CD14-positive monocyte (primary cell): ENCODE measurements around the gene CDC37. TPM values are rescaled to one million over a fixed set of nuclear protein-coding genes. Genes with fewer than 3 reads are reported as not detected.

ENCODE experiments used
- DNase-seq, 3 donors: peaks; one replicate each; pipeline ENCODE4 v3.0.0-alpha.2; 2011 to 2022
- H2AFZ ChIP-seq: 2 replicates; pipeline ENCODE4 v1.6.0; 2012; ENCODE audit warnings: mild to moderate bottlenecking, low read depth, low read length, inconsistent platforms; ENCODE audit not compliant: insufficient read depth, poor library complexity, severe bottlenecking
- H3K27ac ChIP-seq, 2 donors: 1 replicate in 1 of 2; 2 replicates in 1 of 2; pipeline ENCODE4 v1.5.1; 2012 to 2013; ENCODE audit warnings: low read length in 2 of 2, control low read depth in 1 of 2, inconsistent platforms in 1 of 2, low read depth in 1 of 2, mild to moderate bottlenecking in 1 of 2
- H3K27me3 ChIP-seq, 2 donors: one replicate each; pipeline versions ENCODE4 v1.6.0 to v1.6.1; 2011 to 2013; ENCODE audit warnings: low read length in 2 of 2; ENCODE audit not compliant: control insufficient read depth in 2 of 2, insufficient read depth in 2 of 2
- H3K36me3 ChIP-seq, 2 donors: replicated peaks in 1 of 2; 1 replicate in 1 of 2; 2 replicates in 1 of 2; pipeline versions ENCODE4 v1.5.1 to v1.6.1; 2012 to 2013; ENCODE audit warnings: low read length in 2 of 2, control low read depth in 1 of 2, inconsistent platforms in 1 of 2, mild to moderate bottlenecking in 1 of 2; ENCODE audit not compliant: insufficient read depth in 2 of 2, control insufficient read depth in 1 of 2
- H3K4me1 ChIP-seq, 2 donors: 1 replicate in 1 of 2; 2 replicates in 1 of 2; pipeline versions ENCODE4 v1.5.1 to v1.6.1; 2012 to 2013; ENCODE audit warnings: low read length in 2 of 2, control low read depth in 1 of 2, inconsistent platforms in 1 of 2, mild to moderate bottlenecking in 1 of 2, moderate library complexity in 1 of 2; ENCODE audit not compliant: insufficient read depth in 2 of 2, control insufficient read depth in 1 of 2
- H3K4me2 ChIP-seq: replicated peaks from 2 replicates; pipeline ENCODE3; 2012; ENCODE audit warnings: low read length, moderate library complexity, mild to moderate bottlenecking; ENCODE audit not compliant: poor library complexity, severe bottlenecking; ENCODE audit errors: extremely low read depth
- H3K4me3 ChIP-seq, 3 experiments: fragments of 200-600 bp in 1 of 3; sonication (generic) in 1 of 3; replicated peaks in 1 of 3; 1 replicate in 2 of 3; 2 replicates in 1 of 3; pipeline ENCODE4 v1.5.1; 2011 to 2013; ENCODE audit warnings: low read length in 3 of 3, mild to moderate bottlenecking in 3 of 3, control low read depth in 2 of 3, low read depth in 2 of 3, inconsistent platforms in 1 of 3, moderate library complexity in 1 of 3
- H3K79me2 ChIP-seq: 2 replicates; pipeline ENCODE4 v1.6.0; 2012; ENCODE audit warnings: mild to moderate bottlenecking, control low read depth, inconsistent platforms, low read length, moderate library complexity; ENCODE audit not compliant: insufficient read depth
- H3K9ac ChIP-seq: 2 replicates; pipeline ENCODE4 v1.6.0; 2017; ENCODE audit warnings: low read length, mild to moderate bottlenecking; ENCODE audit not compliant: insufficient read depth, poor library complexity, severe bottlenecking
- H3K9me3 ChIP-seq, 2 donors: replicated peaks in 1 of 2; 1 replicate in 1 of 2; 2 replicates in 1 of 2; pipeline versions ENCODE4 v1.5.1 to v1.6.1; 2012 to 2013; ENCODE audit warnings: low read length in 2 of 2, control low read depth in 1 of 2; ENCODE audit not compliant: control insufficient read depth in 1 of 2, insufficient read depth in 1 of 2
- H4K20me1 ChIP-seq: 2 replicates; pipeline ENCODE4 v1.6.0; 2012; ENCODE audit warnings: mild to moderate bottlenecking, low read length, control low read depth, moderate library complexity; ENCODE audit not compliant: insufficient read depth
- H3K27ac Mint-ChIP-seq, 7 donors: one replicate each; pipeline ENCODE4 v1.8.0; 2020; ENCODE audit warnings: mild to moderate bottlenecking in 7 of 7, mixed read lengths in 7 of 7, moderate library complexity in 6 of 7, inconsistent platforms in 2 of 7
- H3K27me3 Mint-ChIP-seq, 3 donors: one replicate each; pipeline ENCODE4 v1.8.0; 2021 to 2022; ENCODE audit warnings: low read depth in 3 of 3, mild to moderate bottlenecking in 3 of 3, mixed read lengths in 3 of 3, moderate library complexity in 3 of 3, inconsistent platforms in 1 of 3
- H3K36me3 Mint-ChIP-seq, 2 donors: one replicate each; pipeline ENCODE4 v1.8.0; 2020; ENCODE audit warnings: mixed read lengths in 2 of 2, inconsistent platforms in 1 of 2, mild to moderate bottlenecking in 1 of 2
- H3K4me1 Mint-ChIP-seq: one replicate; pipeline ENCODE4 v1.8.0; 2020; ENCODE audit warnings: mild to moderate bottlenecking, mixed read lengths
- H3K4me3 Mint-ChIP-seq, 2 donors: one replicate each; pipeline ENCODE4 v1.8.0; 2020; ENCODE audit warnings: mild to moderate bottlenecking in 2 of 2, mixed read lengths in 2 of 2, moderate library complexity in 1 of 2
- H3K9me3 Mint-ChIP-seq, 7 donors: one replicate each; pipeline ENCODE4 v1.8.0; 2020 to 2022; ENCODE audit warnings: mixed read lengths in 7 of 7, mild to moderate bottlenecking in 6 of 7, moderate library complexity in 6 of 7, inconsistent platforms in 2 of 7
- CTCF ChIP-seq: fragments of 200-600 bp; IDR thresholded peaks from one replicate; pipeline ENCODE4 v1.8.0; 2022; ENCODE audit warnings: antibody characterized with exemption, mild to moderate bottlenecking
- WGBS: methylation state at CpG from one replicate; pipeline ENCODE4 v1.1.5; 2013; ENCODE audit warnings: missing lambda C conversion rate; ENCODE audit not compliant: insufficient coverage; 5-methylcytosine and 5-hydroxymethylcytosine counted together
- intact Hi-C, 2 donors: fragments of 100-400 bp; cut with micrococcal nuclease; formaldehyde crosslinking; loops; one replicate each; pipeline versions ENCODE4 v1.15.0 to v1.15.1; 2023
- polyA plus RNA-seq, 3 donors: library from polyadenylated mRNA; depleted of rRNA in 1 of 3; unstranded in 2 of 3; stranded (reverse) in 1 of 3; fragments of 300-500 nt in 2 of 3; fragments of >200 nt in 1 of 3; fragmentation: Illumina TruSeq in 2 of 3; gene quantifications; 1 replicate in 2 of 3; 2 replicates in 1 of 3; pipeline ENCODE4 v1.2.3, GENCODE V29; 2012 to 2021

The CDC37 gene
- polyA plus RNA-seq, 3 donors, result 49.3 to 575 (median 54.9) TPM

- peak overlapping the region in 1 of 7 donors; percentile 23 for H3K27ac Mint-ChIP-seq
- Histone ChIP-seq H3K9me3 (no peaks in the 10 kb centered on the region), H3K4me1 (peaks cover 34 to 36% of the 10 kb centered on the region in 2 donors), H3K79me2 (peaks cover 68% of the 10 kb centered on the region), H3K27ac (no peak overlapping the region), H2AFZ (no peak overlapping the region), H3K36me3 (peaks cover 27 to 52% of the 10 kb centered on the region in 2 donors), H4K20me1 (peaks cover 58% of the 10 kb centered on the region), H3K9ac (no peak overlapping the region), H3K27me3 (no peaks in the 10 kb centered on the region), H3K4me3 (no peak overlapping the region), H3K4me2 (no peak overlapping the region)
- intact Hi-C loops, result no loop called here
- H3K27me3 Mint-ChIP-seq, result peaks cover 0 to 1% (median 0%) of the 10 kb centered on the region in 3 donors
- TF ChIP-seq CTCF, result no peak
- peaks cover 29% of the 10 kb centered on the region for H3K4me1 Mint-ChIP-seq
- peaks cover 40 to 58% of the 10 kb centered on the region in 2 donors for H3K36me3 Mint-ChIP-seq
- no peak overlapping the region for H3K4me3 Mint-ChIP-seq
- no peak for DNase-seq
- WGBS, result 96% methylated on average over 9 of the region's 9 CpGs
- H3K9me3 Mint-ChIP-seq, result no peaks in the 10 kb centered on the region
Observed at GRCh38 chr19:10398819-10399218, 4.5 kb downstream of the CDC37 start.

- Histone ChIP-seq H3K9ac (no peak overlapping the region), H3K27ac (no peak overlapping the region), H3K79me2 (peaks cover 44% of the 10 kb centered on the region), H2AFZ (no peak overlapping the region), H3K4me1 (peaks cover 10% of the 10 kb centered on the region in 2 donors), H3K27me3 (no peaks in the 10 kb centered on the region), H3K4me3 (no peak overlapping the region), H3K4me2 (no peak overlapping the region), H3K9me3 (no peaks in the 10 kb centered on the region), H4K20me1 (peaks cover 42% of the 10 kb centered on the region), H3K36me3 (peaks cover 53 to 81% of the 10 kb centered on the region in 2 donors)
- H3K27ac Mint-ChIP-seq, result peak overlapping the region in 1 of 7 donors; percentile 22
- peaks cover 63 to 85% of the 10 kb centered on the region in 2 donors for H3K36me3 Mint-ChIP-seq
- 79% methylated on average over 24 of the region's 24 CpGs for WGBS
- H3K4me1 Mint-ChIP-seq, result peaks cover 8% of the 10 kb centered on the region
- TF ChIP-seq CTCF, result no peak
- no peak for DNase-seq
- intact Hi-C loops, result no loop called here
- no peak overlapping the region for H3K4me3 Mint-ChIP-seq
- H3K27me3 Mint-ChIP-seq, result no peaks in the 10 kb centered on the region
- H3K9me3 Mint-ChIP-seq, result no peaks in the 10 kb centered on the region
Observed at GRCh38 chr19:10395917-10396316, 7.4 kb downstream of the CDC37 start.
